Measurements from ENCODE around the gene RPL32. TPM values are rescaled to one million over a fixed set of nuclear protein-coding genes. Genes with fewer than 3 reads are reported as not detected.
"Not testable (repeated sequence)": the region's sequence is repeated elsewhere in the genome, so short reads cannot be mapped to it uniquely, and the experiment has no call there.

The RPL32 gene
- total and polyA plus RNA-seq, 2 experiments from 2014 or later = 726 to 824 TPM

GRCh38 chr3:12884790-12885582 lies 43.6 kb upstream of the RPL32 start:
- peaks cover 24% of the 10 kb centered on the region for H3K27me3 ChIP-seq
- no peak for TF ChIP-seq CTCF (IDR thresholded peaks at IDR 0.05; ENCODE audit: low read depth, low read length)
- no peaks in the 10 kb centered on the region for H3K36me3 ChIP-seq
- no peaks in the 10 kb centered on the region for H3K9me3 ChIP-seq (ENCODE audit: low read depth)
- no peaks in the 10 kb centered on the region for H3K4me1 ChIP-seq (ENCODE audit: low read depth)
- H3K27ac ChIP-seq = no peak overlapping the region
- H3K4me3 ChIP-seq = no peak overlapping the region
- DNase-seq (ENCODE audit: low read depth in 1 of 2, low spot score in 1 of 2) = no peak

GRCh38 chr3:12884186-12884680 lies 42.9 kb upstream of the RPL32 start:
- no peak for TF ChIP-seq CTCF (IDR thresholded peaks at IDR 0.05; ENCODE audit: low read depth, low read length)
- no peak overlapping the region for H3K4me3 ChIP-seq

GRCh38 chr3:12882336-12883310 lies 41.3 kb upstream of the RPL32 start:
- Histone ChIP-seq H3K4me1 (ENCODE audit: low read depth) (no peaks in the 10 kb centered on the region), H3K27me3 (peaks cover 5% of the 10 kb centered on the region), H3K4me3 (no peak overlapping the region), H3K36me3 (no peaks in the 10 kb centered on the region), H3K9me3 (ENCODE audit: low read depth) (no peaks in the 10 kb centered on the region), H3K27ac (no peak overlapping the region)
- no peak for TF ChIP-seq CTCF (IDR thresholded peaks at IDR 0.05; ENCODE audit: low read depth, low read length)
- DNase-seq (ENCODE audit: low read depth in 1 of 2, low spot score in 1 of 2) = no peak

More at GRCh38 chr3:12884186-12884680, 42.9 kb upstream of the RPL32 start:
- H3K36me3 ChIP-seq = no peaks in the 10 kb centered on the region
- peak in 1 of 2 donors; percentile 17 for DNase-seq (ENCODE audit: low read depth in 1 of 2, low spot score in 1 of 2)
- H3K4me1 ChIP-seq (ENCODE audit: low read depth) = no peaks in the 10 kb centered on the region
- H3K9me3 ChIP-seq (ENCODE audit: low read depth) = no peaks in the 10 kb centered on the region
- peaks cover 18% of the 10 kb centered on the region for H3K27me3 ChIP-seq
- H3K27ac ChIP-seq = no peak overlapping the region

- DNase-seq (ENCODE audit: low read depth in 1 of 2, low spot score in 1 of 2); H3K27me3 ChIP-seq; H3K27ac ChIP-seq; H3K4me3 ChIP-seq; H3K36me3 ChIP-seq; H3K4me1 ChIP-seq (ENCODE audit: low read depth); H3K9me3 ChIP-seq (ENCODE audit: low read depth): not testable (repeated sequence)
These were observed 40.5 kb upstream of the RPL32 start for GRCh38 chr3:12881858-12882257.

GRCh38 chr3:12879191-12879815 lies 37.9 kb upstream of the RPL32 start:
- peaks cover 8% of the 10 kb centered on the region for H3K4me1 ChIP-seq (ENCODE audit: low read depth)
- no peaks in the 10 kb centered on the region for H3K36me3 ChIP-seq
- H3K27ac ChIP-seq = no peak overlapping the region
- H3K27me3 ChIP-seq = no peaks in the 10 kb centered on the region
- no peaks in the 10 kb centered on the region for H3K9me3 ChIP-seq (ENCODE audit: low read depth)
- DNase-seq (ENCODE audit: low read depth in 1 of 2, low spot score in 1 of 2) = peak; percentile 18 to 46
- no peak for TF ChIP-seq CTCF (IDR thresholded peaks at IDR 0.05; ENCODE audit: low read depth, low read length)
- H3K4me3 ChIP-seq = no peak overlapping the region

GRCh38 chr3:12878758-12879157 lies 37.4 kb upstream of the RPL32 start:
- not testable (repeated sequence) for H3K27ac ChIP-seq; H3K36me3 ChIP-seq; H3K27me3 ChIP-seq; H3K9me3 ChIP-seq (ENCODE audit: low read depth); H3K4me1 ChIP-seq (ENCODE audit: low read depth); H3K4me3 ChIP-seq; DNase-seq (ENCODE audit: low read depth in 1 of 2, low spot score in 1 of 2)
